HEK293 (cell line): ENCODE measurements around the gene DKK3.

ENCODE experiments used
- YY1 ChIP-seq: fragments of 450-650 bp; formaldehyde crosslinking; IDR thresholded peaks from 2 replicates; pipeline ENCODE4 v1.5.1; 2018; ENCODE audit warnings: missing biosample characterization, missing genetic modification characterization
- ZNF274 ChIP-seq, 2 experiments: fragments of 200-500 bp in 1 of 2; fragments of 450-650 bp in 1 of 2; sonication (Bioruptor generic) in 1 of 2; formaldehyde crosslinking in 1 of 2; IDR thresholded peaks; 2 replicates each; pipeline versions ENCODE4 v1.5.1 to v1.6.1; 2014 to 2016; ENCODE audit warnings: borderline replicate concordance in 1 of 2, inconsistent platforms in 1 of 2, low read length in 1 of 2, missing biosample characterization in 1 of 2, missing genetic modification characterization in 1 of 2
- ZNF629 ChIP-seq: fragments of 450-650 bp; formaldehyde crosslinking; IDR thresholded peaks from 2 replicates; pipeline ENCODE4 v1.5.1; 2017; ENCODE audit warnings: missing biosample characterization, missing genetic modification characterization
- TF ChIP-seq, protein P1 (sequence below): fragments of 450-650 bp; formaldehyde crosslinking; IDR thresholded peaks from 2 replicates; pipeline ENCODE4 v1.5.1; 2016; ENCODE audit warnings: missing biosample characterization, missing genetic modification characterization
- TF ChIP-seq, protein P2 (sequence below): fragments of 450-650 bp; formaldehyde crosslinking; IDR thresholded peaks from 2 replicates; pipeline ENCODE4 v1.5.1; 2016; ENCODE audit warnings: missing biosample characterization, missing genetic modification characterization
- TF ChIP-seq, protein P3 (sequence below): fragments of 450-650 bp; formaldehyde crosslinking; IDR thresholded peaks from 2 replicates; pipeline ENCODE4 v1.5.1; 2016; ENCODE audit warnings: missing biosample characterization, missing genetic modification characterization

DNA sequence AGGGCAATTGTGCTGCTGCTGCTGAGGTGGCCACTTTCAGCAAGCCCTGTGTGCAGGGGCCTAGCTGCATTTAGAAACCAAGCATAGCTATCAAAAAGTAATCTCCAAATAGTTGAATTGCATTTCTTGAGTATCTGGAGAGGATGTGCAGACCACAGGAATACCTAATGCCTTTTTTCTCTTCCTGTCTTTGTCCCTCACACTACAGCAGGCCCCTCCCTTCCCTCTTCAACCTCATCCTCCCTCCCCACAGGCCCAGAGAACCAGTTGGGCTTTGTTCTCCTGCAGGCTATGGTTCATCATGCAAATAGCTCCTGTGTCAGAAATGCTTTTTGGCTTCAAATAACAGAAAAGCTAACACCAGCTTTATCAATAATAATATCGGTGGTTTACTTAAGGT, 47.7 kb downstream of the DKK3 start:
- TF ChIP-seq, protein P1, sequence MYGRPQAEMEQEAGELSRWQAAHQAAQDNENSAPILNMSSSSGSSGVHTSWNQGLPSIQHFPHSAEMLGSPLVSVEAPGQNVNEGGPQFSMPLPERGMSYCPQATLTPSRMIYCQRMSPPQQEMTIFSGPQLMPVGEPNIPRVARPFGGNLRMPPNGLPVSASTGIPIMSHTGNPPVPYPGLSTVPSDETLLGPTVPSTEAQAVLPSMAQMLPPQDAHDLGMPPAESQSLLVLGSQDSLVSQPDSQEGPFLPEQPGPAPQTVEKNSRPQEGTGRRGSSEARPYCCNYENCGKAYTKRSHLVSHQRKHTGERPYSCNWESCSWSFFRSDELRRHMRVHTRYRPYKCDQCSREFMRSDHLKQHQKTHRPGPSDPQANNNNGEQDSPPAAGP (tag by site-specific recombination): no peak
- TF ChIP-seq, protein P2, sequence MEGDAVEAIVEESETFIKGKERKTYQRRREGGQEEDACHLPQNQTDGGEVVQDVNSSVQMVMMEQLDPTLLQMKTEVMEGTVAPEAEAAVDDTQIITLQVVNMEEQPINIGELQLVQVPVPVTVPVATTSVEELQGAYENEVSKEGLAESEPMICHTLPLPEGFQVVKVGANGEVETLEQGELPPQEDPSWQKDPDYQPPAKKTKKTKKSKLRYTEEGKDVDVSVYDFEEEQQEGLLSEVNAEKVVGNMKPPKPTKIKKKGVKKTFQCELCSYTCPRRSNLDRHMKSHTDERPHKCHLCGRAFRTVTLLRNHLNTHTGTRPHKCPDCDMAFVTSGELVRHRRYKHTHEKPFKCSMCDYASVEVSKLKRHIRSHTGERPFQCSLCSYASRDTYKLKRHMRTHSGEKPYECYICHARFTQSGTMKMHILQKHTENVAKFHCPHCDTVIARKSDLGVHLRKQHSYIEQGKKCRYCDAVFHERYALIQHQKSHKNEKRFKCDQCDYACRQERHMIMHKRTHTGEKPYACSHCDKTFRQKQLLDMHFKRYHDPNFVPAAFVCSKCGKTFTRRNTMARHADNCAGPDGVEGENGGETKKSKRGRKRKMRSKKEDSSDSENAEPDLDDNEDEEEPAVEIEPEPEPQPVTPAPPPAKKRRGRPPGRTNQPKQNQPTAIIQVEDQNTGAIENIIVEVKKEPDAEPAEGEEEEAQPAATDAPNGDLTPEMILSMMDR (tag by site-specific recombination): no peak
- TF ChIP-seq ZNF274 (IDR thresholded peaks at IDR 0.05; ENCODE audit: low read length) (no peak), ZNF274 (tag by site-specific recombination; IDR thresholded peaks at IDR 0.05; ENCODE audit: borderline replicate concordance) (no peak), YY1 (tag by site-specific recombination) (no peak), ZNF629 (tag by site-specific recombination) (no peak)
- TF ChIP-seq, protein P3, sequence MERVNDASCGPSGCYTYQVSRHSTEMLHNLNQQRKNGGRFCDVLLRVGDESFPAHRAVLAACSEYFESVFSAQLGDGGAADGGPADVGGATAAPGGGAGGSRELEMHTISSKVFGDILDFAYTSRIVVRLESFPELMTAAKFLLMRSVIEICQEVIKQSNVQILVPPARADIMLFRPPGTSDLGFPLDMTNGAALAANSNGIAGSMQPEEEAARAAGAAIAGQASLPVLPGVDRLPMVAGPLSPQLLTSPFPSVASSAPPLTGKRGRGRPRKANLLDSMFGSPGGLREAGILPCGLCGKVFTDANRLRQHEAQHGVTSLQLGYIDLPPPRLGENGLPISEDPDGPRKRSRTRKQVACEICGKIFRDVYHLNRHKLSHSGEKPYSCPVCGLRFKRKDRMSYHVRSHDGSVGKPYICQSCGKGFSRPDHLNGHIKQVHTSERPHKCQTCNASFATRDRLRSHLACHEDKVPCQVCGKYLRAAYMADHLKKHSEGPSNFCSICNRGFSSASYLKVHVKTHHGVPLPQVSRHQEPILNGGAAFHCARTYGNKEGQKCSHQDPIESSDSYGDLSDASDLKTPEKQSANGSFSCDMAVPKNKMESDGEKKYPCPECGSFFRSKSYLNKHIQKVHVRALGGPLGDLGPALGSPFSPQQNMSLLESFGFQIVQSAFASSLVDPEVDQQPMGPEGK: no peak
